ENCODE results near the gene JARID2. TPM values are rescaled to one million over a fixed set of nuclear protein-coding genes. Genes with fewer than 3 reads are reported as not detected.

The JARID2 gene
- total RNA-seq, 2 donors from 2014 or later: 3.6 to 4.6 TPM

- H3K27ac ChIP-seq: no peak overlapping the region
- TF ChIP-seq POLR2A (IDR thresholded peaks at IDR 0.05) (no peak), CTCF (IDR thresholded peaks at IDR 0.05) (no peak)
- H3K36me3 ChIP-seq (replicated peaks in 1 of 2; ENCODE audit: insufficient read depth in 1 of 2, low read depth in 2 of 2): no peaks in the 10 kb centered on the region
- H3K4me3 ChIP-seq: no peak overlapping the region
- H3K9me3 ChIP-seq: no peaks in the 10 kb centered on the region
- intact Hi-C loops (cut with DNase I): no loop called here
- H3K27me3 ChIP-seq: no peaks in the 10 kb centered on the region
- ATAC-seq: no peak
- no peak for DNase-seq
- WGBS, 2 donors: 64 to 65% methylated on average over 8 to 9 of the region's 9 CpGs
- H3K4me1 ChIP-seq: peaks cover 41% of the 10 kb centered on the region
Measured at GRCh38 chr6:15256538-15257271, 10.8 kb downstream of the JARID2 start.

DNA sequence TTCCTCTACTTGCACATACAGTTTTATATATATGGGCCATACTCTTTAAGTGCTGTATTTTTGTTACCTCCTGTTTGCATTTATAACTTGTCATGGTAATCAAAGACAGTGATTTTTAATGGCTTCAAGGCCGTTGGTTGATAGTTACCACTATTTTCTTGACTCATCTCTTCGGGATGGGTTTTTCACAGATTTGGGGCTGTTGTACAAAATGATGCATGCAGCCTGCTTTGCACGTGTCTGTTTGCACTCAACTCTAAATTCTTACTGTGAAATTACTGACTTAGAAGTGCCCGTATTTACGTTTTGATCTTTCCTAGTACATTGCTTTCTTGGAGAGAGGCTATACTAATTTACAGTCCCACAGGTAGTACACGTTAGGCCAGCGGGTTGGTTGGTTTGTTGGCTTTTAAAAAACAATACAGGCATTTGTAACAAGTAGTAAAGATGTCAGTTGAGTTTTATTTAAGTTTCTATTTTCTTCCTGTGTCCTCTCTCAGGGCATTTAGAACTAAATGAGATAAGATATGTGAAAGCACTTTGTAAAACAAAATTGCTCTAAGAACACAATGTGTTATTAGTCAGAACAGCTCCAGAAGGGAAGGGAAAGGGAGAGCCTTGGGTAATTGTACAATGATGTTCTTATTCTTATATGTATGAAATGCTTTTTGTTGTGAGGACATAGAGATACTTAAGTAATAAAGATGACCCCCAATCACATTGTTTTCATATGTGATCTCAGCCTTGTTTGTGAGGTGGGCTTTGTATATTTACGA, 11.7 kb downstream of the JARID2 start:
- peaks cover 33% of the 10 kb centered on the region for H3K4me1 ChIP-seq
- no peak overlapping the region for H3K27ac ChIP-seq
- WGBS, 2 donors: 78 to 80% methylated on average over 8 of the region's 8 CpGs
- no peak for ATAC-seq
- no peaks in the 10 kb centered on the region for H3K27me3 ChIP-seq
- H3K36me3 ChIP-seq (replicated peaks in 1 of 2; ENCODE audit: insufficient read depth in 1 of 2, low read depth in 2 of 2): no peaks in the 10 kb centered on the region
- TF ChIP-seq POLR2A (IDR thresholded peaks at IDR 0.05) (no peak), CTCF (IDR thresholded peaks at IDR 0.05) (no peak)
- DNase-seq: no peak
- intact Hi-C loops (cut with DNase I): no loop called here
- no peak overlapping the region for H3K4me3 ChIP-seq
- H3K9me3 ChIP-seq: no peaks in the 10 kb centered on the region

GRCh38 chr6:15259766-15260098, 13.9 kb downstream of the JARID2 start:
- no peak for TF ChIP-seq POLR2A (IDR thresholded peaks at IDR 0.05)
- no peak for TF ChIP-seq CTCF (IDR thresholded peaks at IDR 0.05)
- no peak for ATAC-seq
- DNase-seq: no peak
- WGBS, 2 donors: 54 to 87% methylated on average over 1 of the region's 1 CpG
- Histone ChIP-seq H3K9me3 (no peaks in the 10 kb centered on the region), H3K4me1 (peaks cover 31% of the 10 kb centered on the region), H3K4me3 (no peak overlapping the region), H3K27me3 (no peaks in the 10 kb centered on the region), H3K27ac (no peak overlapping the region), H3K36me3 (replicated peaks in 1 of 2; ENCODE audit: insufficient read depth in 1 of 2, low read depth in 2 of 2) (no peaks in the 10 kb centered on the region)
- intact Hi-C loops (cut with DNase I): no loop called here

- Histone ChIP-seq H3K4me3 (no peak overlapping the region), H3K27ac (no peak overlapping the region), H3K9me3 (no peaks in the 10 kb centered on the region), H3K27me3 (no peaks in the 10 kb centered on the region), H3K36me3 (replicated peaks in 1 of 2; ENCODE audit: insufficient read depth in 1 of 2, low read depth in 2 of 2) (no peaks in the 10 kb centered on the region), H3K4me1 (peaks cover 34% of the 10 kb centered on the region)
- no peak for ATAC-seq
- intact Hi-C loops (cut with DNase I): no loop called here
- 50 to 55% methylated on average over 4 of the region's 4 CpGs for WGBS, 2 donors
- no peak for DNase-seq
- TF ChIP-seq CTCF (IDR thresholded peaks at IDR 0.05): no peak
- no peak for TF ChIP-seq POLR2A (IDR thresholded peaks at IDR 0.05)
Measured at GRCh38 chr6:15260099-15260821, 14.4 kb downstream of the JARID2 start.
